NCI-H460 (cell line): ENCODE results near the gene GNAZ. TPM values are rescaled to one million over a fixed set of nuclear protein-coding genes. Genes with fewer than 3 reads are reported as not detected.

Source experiments
- DNase-seq: peaks from one replicate; pipeline ENCODE4 v3.0.0-alpha.2; 2016; ENCODE audit warnings: low read depth; ENCODE audit errors: extremely low read depth
- total RNA-seq: library from RNA; depleted of rRNA; stranded (reverse); fragments of >200 nt; shearing (Covaris generic); gene quantifications from 2 replicates; pipeline ENCODE4 v1.2.3, GENCODE V29; 2014

GNAZ gene
- total RNA-seq, 1 experiment from 2014 or later: 4.0 TPM

GRCh38 chr22:23104187-23104971 is 34.1 kb downstream of the GNAZ start:
- DNase-seq: no peak

GRCh38 chr22:23105304-23105703 is 35.0 kb downstream of the GNAZ start:
- DNase-seq: no peak

GRCh38 chr22:23105919-23106318 is 35.6 kb downstream of the GNAZ start:
- DNase-seq: no peak

- DNase-seq: no peak
Measured at GRCh38 chr22:23106344-23106743, 36.0 kb downstream of the GNAZ start.

- no peak for DNase-seq
Measured at GRCh38 chr22:23106906-23107367, 36.6 kb downstream of the GNAZ start.

- DNase-seq: no peak
Measured at GRCh38 chr22:23107487-23108248, 37.3 kb downstream of the GNAZ start.

GRCh38 chr22:23108249-23109078 is 38.1 kb downstream of the GNAZ start:
- DNase-seq: no peak

- DNase-seq: no peak
Measured at GRCh38 chr22:23109079-23109347, 38.7 kb downstream of the GNAZ start.

GRCh38 chr22:23109441-23109978 is 39.2 kb downstream of the GNAZ start:
- DNase-seq: no peak

- no peak for DNase-seq
Measured at GRCh38 chr22:23110190-23110921, 40.0 kb downstream of the GNAZ start.

- DNase-seq: no peak
Measured at GRCh38 chr22:23110922-23111527, 40.7 kb downstream of the GNAZ start.

GRCh38 chr22:23112472-23113012 is 42.2 kb downstream of the GNAZ start:
- no peak for DNase-seq

- no peak for DNase-seq
Measured at GRCh38 chr22:23113067-23113846, 42.9 kb downstream of the GNAZ start.

- no peak for DNase-seq
Measured at GRCh38 chr22:23113847-23114720, 43.8 kb downstream of the GNAZ start.

GRCh38 chr22:23114721-23115020 is 44.4 kb downstream of the GNAZ start:
- DNase-seq: no peak

- DNase-seq: no peak
Measured at GRCh38 chr22:23115369-23115768, 45.0 kb downstream of the GNAZ start.

GRCh38 chr22:23115825-23116494 is 45.6 kb downstream of the GNAZ start:
- no peak for DNase-seq
